ENCODE measurements around the gene DR1.

GRCh38 chr1:93338387-93339146 lies 7.1 kb upstream of the DR1 start:
- no peak for TF ChIP-seq CTCF (IDR thresholded peaks at IDR 0.05)
- no peak for TF ChIP-seq POLR2A (IDR thresholded peaks at IDR 0.05)

Data from testis (tissue), 2 donors.